ENCODE data around the gene ABCB9. TPM values are rescaled to one million over a fixed set of nuclear protein-coding genes. Genes with fewer than 3 reads are reported as not detected.
A peak's percentile ranks its signal among the peaks of the same experiment; 100 is the strongest.

The ABCB9 gene
- total and polyA plus RNA-seq, 2 of the 8 experiments (the other 6 are each of a cell fraction or from before 2014, with no cell fraction given), result 3.8 to 8.0 TPM

- POLR2A ChIA-PET (ENCODE audit: partially characterized antibody), result interaction anchor here (1.1 to 3.3 kb wide), 5 partner anchors 10 to 256 kb away, joined by 4 to 21 read pairs (median 8); partner anchors contain the start of genes ABCB9, MPHOSPH9 and MTRFR
Observed at GRCh38 chr12:122976648-122976975, 10.3 kb upstream of the ABCB9 start.

More at GRCh38 chr12:122976648-122976975, 10.3 kb upstream of the ABCB9 start:
- no peaks in the 10 kb centered on the region for H3K36me3 ChIP-seq (ENCODE audit: control insufficient read depth in 2 of 4, insufficient read depth in 4 of 4, low read length in 3 of 4)
- H3K23ac ChIP-seq (ENCODE audit: insufficient read length), result no peak overlapping the region
- no peak overlapping the region for H3K18ac ChIP-seq (ENCODE audit: extremely low read depth, low read length)
- H2BK5ac ChIP-seq (ENCODE audit: low read depth, low read length), result no peak overlapping the region
- 85% methylated on average over 15 of the region's 15 CpGs; no CpG with 5 or more reads in 1 of the 2 experiments for WGBS, 2 experiments (ENCODE audit: extremely low coverage in 1 of 2, insufficient coverage in 1 of 2, insufficient read length in 1 of 2, insufficient replicate concordance in 2 of 2, low coverage in 1 of 2, low lambda C conversion rate in 2 of 2, missing lambda C conversion rate in 1 of 2)
- H4K8ac ChIP-seq (ENCODE audit: extremely low read depth, insufficient read depth, low read length), result no peak overlapping the region
- H3K4me2 ChIP-seq (ENCODE audit: insufficient read depth in 1 of 2, low read depth in 2 of 2, low read length in 2 of 2), result peak overlapping the region; percentile 83 to 96; a peak in 1 of 4 replicates
- no peak for DNase-seq (ENCODE audit: low read depth in 1 of 2, low spot score in 2 of 2)
- no peak overlapping the region for H4K91ac ChIP-seq (replicated peaks; ENCODE audit: insufficient read length, low read length)
- no peak overlapping the region for H2BK120ac ChIP-seq (replicated peaks; ENCODE audit: low read depth, low read length)
- H4K20me1 ChIP-seq (replicated peaks in 1 of 2; ENCODE audit: control insufficient read depth in 1 of 2, insufficient read depth in 2 of 2, low read length in 2 of 2), result peaks cover 0 to 4% of the 10 kb centered on the region in 2 experiments
- no peak overlapping the region for H3K4ac ChIP-seq (replicated peaks; ENCODE audit: insufficient read length, low read depth, low read length)
- H3K79me2 ChIP-seq (ENCODE audit: control insufficient read depth in 1 of 2, insufficient read depth in 2 of 2, low read length in 2 of 2), result peaks cover 0 to 12% of the 10 kb centered on the region in 2 experiments; a peak in 1 of 4 replicates
- H2AFZ ChIP-seq (ENCODE audit: low read length), result no peak overlapping the region
- TF ChIP-seq BCL11A (IDR thresholded peaks at IDR 0.05; ENCODE audit: low read depth in 2 of 2, low read length in 2 of 2), result no peak
- no peak for TF ChIP-seq GTF2F1 (IDR thresholded peaks at IDR 0.05; ENCODE audit: borderline replicate concordance, low read depth, low read length)
- TF ChIP-seq CBX5 (IDR thresholded peaks at IDR 0.05; ENCODE audit: low read depth, low read length), result no peak
- no peak for TF ChIP-seq SIN3A (conservative IDR thresholded peaks at IDR 0.05 in 1 of 2, IDR thresholded peaks at IDR 0.05 in 1 of 2; ENCODE audit: low read depth in 1 of 2, low read length in 2 of 2)
- TF ChIP-seq SP4 (IDR thresholded peaks at IDR 0.05; ENCODE audit: low read length), result no peak
- peaks cover 24% of the 10 kb centered on the region for H3K23me2 ChIP-seq (ENCODE audit: low read depth, low read length)
- H3K9ac ChIP-seq (replicated peaks in 1 of 4; ENCODE audit: extremely low read depth in 1 of 4, low read depth in 3 of 4, low read length in 3 of 4), result no peak overlapping the region; a peak in 1 of 7 replicates
- H3K9me3 ChIP-seq (ENCODE audit: insufficient read depth in 2 of 2, low read depth in 1 of 2, low read length in 1 of 2), result no peaks in the 10 kb centered on the region
- CTCF ChIA-PET (ENCODE audit: partially characterized antibody), result interaction anchor here (0.8 kb wide), 1 partner anchor 43 kb away, joined by 3 read pairs; no protein-coding TSS in a partner anchor
- peaks cover 7% of the 10 kb centered on the region; the same call in 1 of the 2 replicates for H3K79me1 ChIP-seq (ENCODE audit: low read depth, low read length)
- no peak overlapping the region for H2AK5ac ChIP-seq (ENCODE audit: low read depth, low read length)
- H3K4me1 ChIP-seq (replicated peaks in 1 of 4; ENCODE audit: control insufficient read depth in 3 of 4, insufficient read depth in 4 of 4, low read length in 3 of 4), result peaks cover 0 to 16% (median 10%) of the 10 kb centered on the region in 4 experiments; a peak in 6 of 7 replicates
- no peaks in the 10 kb centered on the region for H3K27me3 ChIP-seq (replicated peaks in 1 of 4; ENCODE audit: control insufficient read depth in 3 of 4, extremely low read depth in 1 of 4, insufficient read depth in 3 of 4, low read length in 3 of 4)
- H4K5ac ChIP-seq (ENCODE audit: insufficient read length, low read depth, low read length), result no peak overlapping the region
- H2BK15ac ChIP-seq (ENCODE audit: low read length), result no peak overlapping the region
- FAIRE-seq, result no peak
- H3K14ac ChIP-seq (ENCODE audit: insufficient read length), result no peak overlapping the region
- H3K27ac ChIP-seq (ENCODE audit: low read depth, low read length), result no peak overlapping the region
- H2BK12ac ChIP-seq (ENCODE audit: low read depth, low read length), result no peak overlapping the region
- no peak overlapping the region for H3K4me3 ChIP-seq (ENCODE audit: extremely low read depth in 1 of 4, insufficient read depth in 2 of 4, low read depth in 3 of 4, low read length in 4 of 4)
- H3K56ac ChIP-seq (replicated peaks; ENCODE audit: insufficient read length, low read depth, low read length), result no peak overlapping the region
- H2BK20ac ChIP-seq (ENCODE audit: low read length), result no peak overlapping the region

Data from H1 (cell line).